H9 (cell line): ENCODE measurements around the gene TRAF5. TPM values are rescaled to one million over a fixed set of nuclear protein-coding genes. Genes with fewer than 3 reads are reported as not detected.

Source experiments
- DNase-seq: peaks from one replicate; pipeline ENCODE4 v3.0.0-alpha.2; 2017
- H2AFZ ChIP-seq: one replicate; pipeline ENCODE4 v1.6.1; 2013; ENCODE audit warnings: mild to moderate bottlenecking, low read length, control low read depth, moderate library complexity
- H2AK5ac ChIP-seq: 2 replicates; pipeline ENCODE4 v1.6.1; 2013; ENCODE audit warnings: low read length, control low read depth, mixed read lengths; ENCODE audit not compliant: insufficient read length
- H2BK120ac ChIP-seq: one replicate; pipeline ENCODE4 v1.6.1; 2013; ENCODE audit warnings: low read depth, mild to moderate bottlenecking, low read length, control low read depth, inconsistent platforms; ENCODE audit not compliant: poor library complexity, severe bottlenecking
- H2BK12ac ChIP-seq: 2 replicates; pipeline ENCODE4 v1.6.1; 2013; ENCODE audit warnings: low read length, control low read depth, mixed read lengths, low read depth; ENCODE audit not compliant: insufficient read length
- H2BK15ac ChIP-seq: 2 replicates; pipeline ENCODE4 v1.6.1; 2013; ENCODE audit warnings: low read depth, low read length, control low read depth
- H2BK20ac ChIP-seq: one replicate; pipeline ENCODE4 v1.6.1; 2013; ENCODE audit warnings: low read depth, mild to moderate bottlenecking, low read length, control low read depth, inconsistent platforms; ENCODE audit not compliant: poor library complexity, severe bottlenecking
- H2BK5ac ChIP-seq: 2 replicates; pipeline ENCODE4 v1.6.1; 2013; ENCODE audit warnings: low read length, control low read depth, mixed read lengths; ENCODE audit not compliant: insufficient read length
- H3K14ac ChIP-seq: 2 replicates; pipeline ENCODE4 v1.6.1; 2013; ENCODE audit warnings: low read length, control low read depth; ENCODE audit not compliant: insufficient read depth
- H3K18ac ChIP-seq: 2 replicates; pipeline ENCODE4 v1.6.1; 2013; ENCODE audit warnings: low read depth, mild to moderate bottlenecking, mixed read lengths, low read length, control low read depth; ENCODE audit not compliant: insufficient read length
- H3K23ac ChIP-seq: 2 replicates; pipeline ENCODE4 v1.6.1; 2013; ENCODE audit warnings: low read length, control low read depth, mixed read lengths, low read depth; ENCODE audit not compliant: insufficient read length
- H3K23me2 ChIP-seq: 2 replicates; pipeline ENCODE4 v1.6.1; 2013; ENCODE audit warnings: low read depth, mild to moderate bottlenecking, mixed read lengths, low read length, control low read depth; ENCODE audit not compliant: insufficient read length, poor library complexity, severe bottlenecking
- H3K27ac ChIP-seq: 2 replicates; pipeline ENCODE4 v1.5.1; 2013; ENCODE audit warnings: low read length, control low read depth, mixed read lengths, low read depth; ENCODE audit not compliant: insufficient read length
- H3K27me3 ChIP-seq: 2 replicates; pipeline ENCODE4 v1.6.1; 2013; ENCODE audit warnings: low read length, control low read depth, inconsistent platforms; ENCODE audit not compliant: insufficient read depth
- H3K4ac ChIP-seq: 2 replicates; pipeline ENCODE4 v1.6.1; 2013; ENCODE audit warnings: low read depth, mild to moderate bottlenecking, control low read depth, inconsistent platforms, low read length, moderate library complexity
- H3K4me1 ChIP-seq: 2 replicates; pipeline ENCODE4 v1.6.1; 2013; ENCODE audit warnings: low read length, control low read depth, inconsistent platforms; ENCODE audit not compliant: insufficient read depth
- H3K4me2 ChIP-seq: 2 replicates; pipeline ENCODE4 v1.6.1; 2013; ENCODE audit warnings: low read length, control low read depth, mixed read lengths; ENCODE audit not compliant: insufficient read length, insufficient read depth
- H3K56ac ChIP-seq: 2 replicates; pipeline ENCODE4 v1.6.1; 2013; ENCODE audit warnings: low read depth, mild to moderate bottlenecking, mixed read lengths, low read length, control low read depth; ENCODE audit not compliant: insufficient read length
- H3K79me1 ChIP-seq: 2 replicates; pipeline ENCODE4 v1.6.1; 2013; ENCODE audit warnings: low read depth, mild to moderate bottlenecking, moderate library complexity, low read length, control low read depth, inconsistent platforms; ENCODE audit not compliant: insufficient read depth, poor library complexity, severe bottlenecking
- H3K79me2 ChIP-seq: 2 replicates; pipeline ENCODE4 v1.6.1; 2013; ENCODE audit warnings: low read length, control low read depth, inconsistent platforms; ENCODE audit not compliant: insufficient read depth
- H3K9ac ChIP-seq: 2 replicates; pipeline ENCODE4 v1.6.1; 2013; ENCODE audit warnings: low read length, control low read depth, mixed read lengths; ENCODE audit not compliant: insufficient read length; ENCODE audit errors: extremely low read depth
- H3K9me3 ChIP-seq: one replicate; pipeline ENCODE4 v1.6.1; 2013; ENCODE audit warnings: low read depth, low read length, inconsistent platforms; ENCODE audit not compliant: control insufficient read depth
- H3T11ph ChIP-seq: one replicate; pipeline ENCODE4 v1.6.1; 2013; ENCODE audit warnings: mild to moderate bottlenecking, low read length, control low read depth, inconsistent platforms
- H4K20me1 ChIP-seq: one replicate; pipeline ENCODE4 v1.6.1; 2013; ENCODE audit not compliant: control insufficient read depth, insufficient read length, insufficient read depth
- H4K5ac ChIP-seq: 2 replicates; pipeline ENCODE4 v1.6.1; 2013; ENCODE audit warnings: low read depth, mild to moderate bottlenecking, mixed read lengths, low read length, control low read depth; ENCODE audit not compliant: insufficient read length
- H4K8ac ChIP-seq: replicated peaks from 2 replicates; pipeline ENCODE4 v1.6.1; 2013; ENCODE audit warnings: low read length, control low read depth, mixed read lengths, low read depth; ENCODE audit not compliant: insufficient read length
- H4K91ac ChIP-seq: 2 replicates; pipeline ENCODE4 v1.6.1; 2013; ENCODE audit warnings: low read depth, mild to moderate bottlenecking, moderate library complexity, mixed read lengths, low read length, control low read depth; ENCODE audit not compliant: insufficient read length
- H3K27ac Mint-ChIP-seq, 3 experiments: 2 replicates in 2 of 3; 3 replicates in 1 of 3; pipeline ENCODE4 v1.8.0; 2020 to 2021; ENCODE audit warnings: mixed read lengths in 3 of 3, mild to moderate bottlenecking in 1 of 3, moderate library complexity in 1 of 3
- H3K27me3 Mint-ChIP-seq: 2 replicates; pipeline ENCODE4 v1.8.0; 2021; ENCODE audit warnings: low read depth, mild to moderate bottlenecking, moderate library complexity, mixed read lengths
- H3K36me3 Mint-ChIP-seq, 3 experiments: 2 replicates in 2 of 3; 3 replicates in 1 of 3; pipeline ENCODE4 v1.8.0; 2020 to 2021; ENCODE audit warnings: low read depth in 3 of 3, mixed read lengths in 3 of 3; ENCODE audit not compliant: insufficient read depth in 1 of 3
- H3K4me1 Mint-ChIP-seq, 2 experiments: 2 replicates each; pipeline ENCODE4 v1.8.0; 2020; ENCODE audit warnings: mixed read lengths in 2 of 2
- H3K4me3 Mint-ChIP-seq, 2 experiments: 2 replicates in 1 of 2; 3 replicates in 1 of 2; pipeline ENCODE4 v1.8.0; 2020 to 2021; ENCODE audit warnings: mild to moderate bottlenecking in 2 of 2, mixed read lengths in 2 of 2, moderate library complexity in 1 of 2
- H3K9me3 Mint-ChIP-seq, 2 experiments: 2 replicates in 1 of 2; 3 replicates in 1 of 2; pipeline ENCODE4 v1.8.0; 2020; ENCODE audit warnings: mild to moderate bottlenecking in 2 of 2, mixed read lengths in 2 of 2, moderate library complexity in 1 of 2
- CTCF ChIP-seq: fragments of 200-600 bp; sonication (generic); conservative IDR thresholded peaks from 3 replicates; pipeline ENCODE4 v1.8.0; 2021; ENCODE audit warnings: antibody characterized with exemption, mild to moderate bottlenecking
- total RNA-seq: library from RNA; stranded (reverse); gene quantifications from 2 replicates; pipeline ENCODE4 v1.2.1, GENCODE V29; 2021

Gene TRAF5
- total RNA-seq, 1 experiment from 2014 or later, result 19.1 TPM

GRCh38 chr1:211296396-211296795 is 30.2 kb upstream of the TRAF5 start:
- no peak overlapping the region for H2BK20ac ChIP-seq
- H3K4me2 ChIP-seq, result no peak overlapping the region
- no peak overlapping the region for H2BK5ac ChIP-seq
- H4K91ac ChIP-seq, result no peak overlapping the region
- H3K9ac ChIP-seq, result no peak overlapping the region
- H3K79me2 ChIP-seq, result no peaks in the 10 kb centered on the region
- H2BK120ac ChIP-seq, result no peak overlapping the region
- H3K23me2 ChIP-seq, result no peaks in the 10 kb centered on the region
- no peak overlapping the region for H3K23ac ChIP-seq
- H3K79me1 ChIP-seq, result no peaks in the 10 kb centered on the region
- H3K18ac ChIP-seq, result no peak overlapping the region
- Mint-ChIP-seq H3K27ac (no peak overlapping the region), H3K36me3 (peaks cover 14 to 63% (median 51%) of the 10 kb centered on the region in 3 experiments; a peak in 6 of 7 replicates), H3K4me1 (peaks cover 8 to 10% of the 10 kb centered on the region in 2 experiments), H3K9me3 (no peaks in the 10 kb centered on the region), H3K4me3 (no peak overlapping the region), H3K27me3 (no peaks in the 10 kb centered on the region)
- H3K4ac ChIP-seq, result no peak overlapping the region
- H2AK5ac ChIP-seq, result no peak overlapping the region
- DNase-seq, result no peak
- no peak for TF ChIP-seq CTCF
- H2BK12ac ChIP-seq, result no peak overlapping the region
- H3K56ac ChIP-seq, result no peak overlapping the region
- H3K27me3 ChIP-seq, result no peaks in the 10 kb centered on the region
- no peak overlapping the region for H4K5ac ChIP-seq
- no peaks in the 10 kb centered on the region for H3K9me3 ChIP-seq
- no peak overlapping the region for H4K8ac ChIP-seq
- no peak overlapping the region for H3T11ph ChIP-seq
- no peak overlapping the region for H2AFZ ChIP-seq
- no peak overlapping the region for H3K14ac ChIP-seq
- no peak overlapping the region for H2BK15ac ChIP-seq
- no peak overlapping the region for H3K27ac ChIP-seq
- H3K4me1 ChIP-seq, result no peaks in the 10 kb centered on the region; the same call in 1 of the 2 replicates
- H4K20me1 ChIP-seq, result no peaks in the 10 kb centered on the region
